PC-3 (cell line): ENCODE results near the gene SUN1.

ENCODE experiments used
- CTCF ChIP-seq: fragments of 300-600 bp; sonication (generic); conservative IDR thresholded peaks from 2 replicates; pipeline ENCODE4 v1.5.1; 2017; ENCODE audit warnings: antibody characterized with exemption, low read depth, mild to moderate bottlenecking, low read length
- EZH2 ChIP-seq: fragments of 300-600 bp; sonication (generic); IDR thresholded peaks from one replicate; pipeline ENCODE4 v1.6.1; 2017; ENCODE audit warnings: antibody characterized with exemption, mild to moderate bottlenecking, low read length; ENCODE audit not compliant: unreplicated experiment

DNA sequence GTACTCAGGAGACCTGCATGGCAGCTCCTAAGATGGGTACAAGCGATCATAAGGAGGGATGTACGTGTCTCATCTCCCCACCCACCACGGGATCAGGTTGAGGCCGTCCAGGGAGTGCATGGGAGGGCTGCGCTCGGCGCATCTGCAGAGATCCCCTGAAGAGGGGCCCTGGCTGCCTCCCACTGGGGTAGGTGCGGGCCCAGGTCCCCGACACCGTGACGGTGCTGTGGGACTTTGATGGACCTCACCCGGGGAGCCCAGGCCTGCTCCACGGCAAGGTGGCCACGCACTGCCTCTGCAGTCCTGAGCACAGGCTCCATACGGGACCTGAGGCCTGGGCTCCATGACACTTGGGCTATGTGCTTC lies 56.7 kb downstream of the SUN1 start:
- TF ChIP-seq CTCF (no peak), EZH2 (no peak)
